ENCODE measurements around the gene CEP112.

Gene CEP112

DNA sequence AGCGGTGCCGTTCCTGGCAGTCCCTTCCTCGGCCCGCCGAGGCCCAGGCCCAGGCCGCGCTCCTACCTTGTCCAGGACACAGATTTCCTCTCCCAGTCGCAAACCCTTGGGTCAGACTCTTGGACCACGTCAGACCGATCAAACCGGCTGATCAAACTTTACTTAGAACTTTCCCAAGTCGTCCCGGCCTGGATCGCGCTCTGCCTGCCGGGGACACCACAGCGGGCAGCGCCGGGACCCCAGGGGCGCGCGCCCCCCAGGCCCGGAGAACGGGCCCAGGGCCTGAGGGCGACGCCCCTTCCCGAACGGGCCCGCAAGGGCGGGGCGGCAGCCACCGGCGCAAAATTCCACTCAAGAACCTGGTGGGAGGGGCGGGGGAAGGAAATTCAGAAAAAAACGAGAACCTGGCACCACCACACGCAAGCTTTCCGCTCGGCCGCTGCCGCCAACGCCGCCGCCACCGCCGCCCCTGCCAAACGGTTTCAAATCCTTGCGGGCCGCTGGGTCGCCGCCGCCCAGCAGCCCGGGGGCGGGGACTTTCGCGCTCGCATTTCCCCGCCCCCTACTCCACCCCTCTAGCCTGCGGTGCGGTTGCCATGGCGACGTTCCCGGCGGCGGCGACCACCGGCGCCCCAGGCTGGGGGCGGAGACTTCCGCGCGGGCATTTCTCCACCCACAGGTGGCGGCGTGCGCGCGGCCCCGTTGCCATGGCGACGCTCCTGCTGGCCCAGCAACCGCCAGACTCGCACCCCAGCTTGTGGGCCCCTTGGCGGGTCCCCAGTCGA lies at the start of gene CEP112:
Gene CEP112 (minus strand): TSS at position 541 of the 785 bp plus-strand sequence.
- DNase-seq: peak; percentile 93

DNA sequence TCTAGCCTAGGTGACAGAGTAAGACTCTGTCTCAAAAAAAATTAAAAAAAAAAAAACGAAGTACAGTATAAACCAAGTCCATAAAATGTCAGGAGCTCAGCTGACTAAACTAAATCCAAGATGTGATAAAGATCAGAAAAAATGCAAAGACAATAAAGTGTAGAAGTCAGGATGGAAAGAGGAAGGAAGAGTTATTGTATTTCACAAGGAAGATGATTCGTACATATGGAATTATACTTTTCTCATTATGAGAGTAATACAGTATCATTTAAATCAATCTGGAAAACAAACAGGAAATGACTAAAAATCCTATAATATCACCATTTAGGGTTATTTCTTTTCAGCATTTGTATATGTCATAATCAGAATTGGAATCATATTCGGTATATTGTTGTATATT lies 48.7 kb upstream of the CEP112 start:
- DNase-seq: no peak

DNA sequence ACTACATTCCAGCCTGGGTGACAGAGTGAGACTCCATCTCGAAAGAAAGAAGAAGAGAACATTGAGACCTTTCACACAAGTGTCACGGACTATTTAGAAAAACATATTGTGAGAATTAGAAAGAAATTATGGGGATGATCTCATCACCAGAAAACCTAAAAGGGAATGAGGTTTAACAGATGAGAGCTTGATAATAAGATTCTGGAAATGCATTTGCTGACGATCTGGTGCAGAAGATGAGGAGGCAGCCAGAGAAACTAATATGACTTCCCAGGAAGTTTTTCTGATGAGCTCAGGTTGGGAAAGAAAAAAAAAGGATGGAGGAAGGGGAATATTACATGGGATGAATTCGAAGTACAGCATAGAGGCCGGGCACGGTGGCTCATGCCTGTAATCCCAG lies 48.1 kb upstream of the CEP112 start:
- no peak for DNase-seq

DNA sequence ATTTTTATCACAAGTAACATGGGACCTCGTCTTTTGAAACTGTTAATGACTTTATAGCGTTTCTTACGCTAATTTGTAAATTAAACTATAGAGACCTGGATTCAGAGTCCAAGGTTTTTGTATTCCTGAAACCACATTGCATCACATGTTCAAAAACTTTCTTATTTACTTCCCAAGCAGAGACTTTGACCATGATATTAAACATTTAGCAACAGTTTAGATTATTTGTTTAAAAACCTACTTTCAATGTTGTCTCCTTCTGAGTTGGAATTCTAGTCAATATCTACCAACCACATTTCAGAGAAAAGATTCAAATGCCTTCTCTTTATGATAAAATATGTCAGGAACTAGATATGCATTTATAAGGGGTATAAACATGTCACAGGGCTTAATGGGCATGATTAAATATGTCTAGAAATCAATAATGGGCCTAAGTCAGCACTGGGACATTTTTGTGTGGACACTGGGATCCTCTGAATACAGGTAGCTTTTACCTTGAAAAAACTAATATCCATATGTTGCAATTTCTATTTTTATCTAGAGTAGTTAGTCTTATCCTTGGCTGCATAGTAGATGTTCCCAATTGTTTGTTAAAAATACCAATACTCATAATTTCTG lies 43.6 kb upstream of the CEP112 start:
- DNase-seq: no peak

DNA sequence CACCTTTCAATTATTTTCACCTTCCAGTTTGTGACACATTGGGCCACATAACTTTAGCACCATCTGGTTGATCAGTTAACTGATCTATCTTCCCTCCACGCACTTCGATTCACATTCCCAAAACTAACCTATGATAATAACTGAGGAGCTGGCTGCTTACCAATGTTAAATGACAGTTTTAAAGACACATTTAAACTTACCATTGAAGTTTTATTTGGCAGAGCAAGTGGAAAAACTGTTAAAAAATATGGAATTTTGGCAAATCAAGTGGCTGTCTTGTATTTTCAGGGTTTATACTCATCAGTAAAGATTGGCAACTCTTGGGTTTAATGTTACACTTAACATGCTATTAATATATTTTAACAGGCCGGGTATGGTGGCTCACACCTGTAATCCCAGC lies 42.7 kb upstream of the CEP112 start:
- DNase-seq: no peak

DNA sequence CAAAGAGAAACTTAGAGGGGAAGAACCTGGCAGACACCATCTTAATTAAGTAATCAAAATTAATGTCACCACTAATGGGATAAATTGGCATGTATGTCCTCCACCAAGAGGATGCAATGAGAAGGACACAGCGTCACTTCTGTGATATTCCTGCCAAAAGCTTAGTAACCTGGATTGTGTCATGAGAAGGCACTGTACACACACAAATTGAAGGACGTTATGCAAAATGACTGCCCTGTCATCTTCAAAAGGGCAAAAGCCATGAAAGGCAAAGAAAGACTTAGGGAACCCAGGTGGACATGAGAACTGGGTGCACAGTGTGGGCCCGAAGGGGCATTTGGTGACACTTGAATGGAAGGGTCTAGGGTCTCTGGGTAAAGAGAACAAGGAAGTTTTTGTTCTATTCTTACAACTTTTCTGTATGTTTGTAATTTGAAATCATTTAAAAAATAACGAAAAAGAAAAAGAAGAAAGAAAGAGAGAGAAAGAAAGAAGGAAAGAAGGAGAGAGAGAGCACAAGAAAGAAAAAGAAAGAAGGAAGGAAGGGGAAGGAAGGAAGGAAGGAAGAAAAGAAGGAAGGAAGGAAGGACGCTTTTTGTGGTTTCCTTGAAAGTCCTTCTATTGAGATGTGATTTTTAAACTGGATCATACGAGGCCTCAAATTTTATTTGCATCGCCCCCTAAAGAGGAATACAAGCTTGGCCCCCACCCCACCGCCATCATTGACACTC lies 41.3 kb upstream of the CEP112 start:
- no peak for DNase-seq

DNA sequence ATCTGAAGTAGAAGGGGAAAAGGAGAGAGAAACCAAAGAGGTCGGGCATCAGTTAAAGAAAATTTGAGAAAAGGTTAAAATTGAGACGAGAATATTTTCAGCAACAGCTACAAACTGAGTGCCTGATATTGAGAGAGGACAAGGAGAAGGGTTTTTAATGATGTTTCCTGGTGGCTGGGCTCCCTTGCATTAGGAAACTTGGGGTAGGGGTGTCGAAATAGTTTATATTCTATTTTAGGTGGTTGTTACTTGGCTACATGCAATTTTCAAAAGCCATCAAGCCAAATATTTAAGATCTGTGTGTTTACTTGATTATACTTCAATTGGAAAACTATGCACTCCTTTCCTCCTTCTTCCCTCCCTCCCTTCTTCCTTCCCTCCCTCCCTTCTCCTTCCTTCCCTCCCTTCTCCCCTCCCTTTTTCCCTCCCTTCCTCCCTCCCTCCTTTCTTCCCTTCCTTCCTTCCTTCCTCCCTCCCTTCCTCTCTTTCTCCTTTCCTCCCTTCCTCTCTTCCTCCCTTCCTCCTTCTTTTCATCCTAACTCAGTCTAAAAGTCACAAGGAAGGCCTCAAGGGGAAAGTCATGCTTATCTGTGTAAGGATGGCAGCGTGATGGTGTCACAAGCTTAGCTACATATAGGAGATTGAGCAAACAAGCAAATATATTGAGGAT lies 39.1 kb upstream of the CEP112 start:
- no peak for DNase-seq

DNA sequence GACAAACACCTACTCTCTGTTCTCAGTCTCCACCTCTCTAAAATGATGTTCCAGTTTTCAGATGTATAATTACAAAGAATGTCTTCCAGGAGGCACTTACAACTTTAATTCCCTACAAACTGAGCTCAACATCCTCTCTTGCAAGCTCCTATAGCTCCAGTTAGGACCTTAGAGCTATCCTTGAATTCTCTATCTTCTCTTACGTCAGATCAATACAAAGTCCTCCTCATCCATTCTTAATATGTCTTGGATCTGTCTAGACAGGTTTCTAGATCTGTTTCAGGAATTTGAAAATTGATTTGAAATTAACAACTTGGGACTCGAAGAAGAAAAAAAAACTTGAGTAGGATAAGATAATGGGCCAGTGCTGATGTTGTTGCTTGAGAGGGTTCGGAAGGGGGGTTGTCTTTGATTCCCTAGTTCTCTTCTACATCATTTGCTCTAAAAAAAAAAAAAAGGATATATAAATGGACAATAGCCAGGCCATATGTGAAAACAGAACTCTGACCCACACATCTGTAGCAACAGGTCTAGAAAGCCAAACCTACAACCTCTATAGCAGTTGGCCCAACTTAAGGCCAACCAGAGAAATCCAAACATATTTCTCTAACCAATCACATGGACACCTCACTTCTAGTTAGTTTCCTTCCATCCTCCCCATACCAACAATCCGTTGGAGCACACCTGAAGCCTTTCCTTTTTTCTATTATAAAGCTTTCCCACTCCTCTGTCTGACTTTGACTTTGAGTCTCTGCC lies 38.0 kb upstream of the CEP112 start:
- no peak for DNase-seq

DNA sequence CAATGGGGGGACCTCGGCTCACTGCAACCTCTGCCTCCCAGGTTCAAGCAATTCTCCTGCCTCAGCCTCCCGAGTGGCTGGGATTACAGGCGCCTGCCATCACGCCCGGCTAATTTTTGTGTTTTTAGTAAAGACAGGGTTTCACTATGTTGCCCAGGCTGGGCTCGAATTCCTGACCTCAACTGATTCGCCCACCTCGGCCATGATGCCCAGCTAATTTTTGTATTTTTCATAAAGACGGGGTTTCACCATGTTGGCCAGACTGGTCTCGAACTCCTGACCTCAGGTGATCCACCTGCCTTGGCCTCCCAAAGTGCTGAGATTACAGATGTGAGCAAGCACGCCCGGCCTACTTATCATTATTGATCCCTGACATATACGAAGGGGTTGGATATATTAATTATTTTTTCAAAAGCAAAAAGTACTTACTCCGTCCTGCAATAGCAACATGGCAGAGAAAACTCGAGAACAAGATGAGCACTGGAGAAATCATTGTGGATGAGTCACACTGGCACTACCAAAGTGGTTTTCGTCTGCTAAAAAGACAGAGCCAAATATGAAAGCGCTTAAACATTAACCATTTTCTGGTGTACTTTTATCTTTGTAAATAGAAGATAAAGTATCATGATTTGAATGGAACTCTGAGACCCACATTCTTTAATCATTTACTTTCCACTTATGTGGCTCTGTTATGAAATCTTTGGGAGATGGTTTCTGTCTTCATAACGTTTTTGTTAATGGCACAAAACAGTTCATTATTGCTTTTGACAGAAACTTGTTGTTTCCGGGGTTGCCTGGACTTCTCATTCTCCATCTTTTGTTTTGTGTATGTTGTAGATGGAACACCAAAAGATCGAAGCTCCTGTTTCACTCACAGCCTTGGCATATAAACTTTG lies 37.2 kb upstream of the CEP112 start, which contains the start of gene APOH:
Gene APOH (minus strand): TSS at position 529 of the 896 bp plus-strand sequence. CDS start 36 bp downstream, at position 493.
- no peak for DNase-seq

DNA sequence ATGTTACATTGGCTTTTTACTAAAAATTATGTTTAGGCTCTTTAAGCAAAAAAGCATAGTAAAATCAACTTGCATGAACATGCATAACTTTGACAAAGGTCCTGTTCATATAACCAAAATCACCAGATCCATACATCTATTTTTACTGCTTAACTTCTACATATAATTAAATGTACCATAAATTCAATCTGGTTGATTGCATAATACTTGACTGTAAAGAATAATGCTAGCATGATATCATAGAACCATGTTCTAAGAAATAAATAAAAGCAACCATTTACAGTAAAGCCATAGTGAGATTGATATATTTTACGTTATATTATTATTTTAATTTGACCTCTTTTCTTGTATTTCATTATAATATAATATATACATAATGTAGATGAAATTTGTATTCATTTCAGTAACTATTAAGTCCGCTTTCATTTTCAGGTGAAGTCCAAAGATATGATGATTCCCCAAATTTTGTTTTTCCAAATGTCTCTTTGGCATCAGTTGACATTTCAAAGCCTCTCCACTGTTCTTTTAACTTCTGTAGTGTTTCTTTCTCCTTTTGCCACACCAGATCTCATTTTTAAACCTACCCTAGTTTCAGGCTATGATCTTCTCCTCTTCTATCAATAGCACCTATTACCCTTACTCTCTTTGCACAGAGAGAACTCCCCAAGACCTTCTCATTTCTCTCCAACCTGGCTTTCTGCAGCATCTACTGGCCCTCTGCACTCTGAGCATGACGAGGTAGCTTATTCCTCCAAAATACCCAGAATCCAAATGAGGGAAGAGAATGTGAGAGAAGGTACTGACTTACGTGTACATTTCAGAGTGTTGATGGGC lies 35.5 kb upstream of the CEP112 start:
- no peak for DNase-seq

DNA sequence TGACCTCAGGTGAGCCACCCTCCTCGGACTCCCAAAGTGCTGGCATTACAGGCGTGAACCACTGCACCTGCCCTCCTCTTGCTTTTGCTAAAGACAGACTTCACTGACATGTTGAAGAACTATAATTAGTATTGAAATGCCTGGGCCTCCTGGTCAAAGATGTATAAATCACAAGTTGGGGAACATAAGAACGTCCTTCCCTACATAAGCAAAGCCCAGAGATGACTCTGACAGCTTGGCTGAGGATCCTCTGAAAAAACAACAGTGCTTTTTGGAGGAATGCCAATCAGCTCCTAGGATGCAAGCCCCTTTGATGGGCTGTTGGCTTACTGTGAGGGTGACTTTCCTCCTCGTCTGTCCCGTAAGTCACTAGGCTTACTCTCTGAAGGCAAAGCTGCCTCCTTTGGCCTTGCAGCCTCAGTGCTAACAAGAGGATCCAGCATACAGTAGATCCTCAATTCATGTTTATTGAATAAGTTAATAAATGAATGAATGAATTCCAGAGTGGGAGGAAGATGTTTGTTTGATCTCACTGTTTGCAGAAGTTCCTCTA lies 30.9 kb upstream of the CEP112 start:
- DNase-seq: no peak

DNA sequence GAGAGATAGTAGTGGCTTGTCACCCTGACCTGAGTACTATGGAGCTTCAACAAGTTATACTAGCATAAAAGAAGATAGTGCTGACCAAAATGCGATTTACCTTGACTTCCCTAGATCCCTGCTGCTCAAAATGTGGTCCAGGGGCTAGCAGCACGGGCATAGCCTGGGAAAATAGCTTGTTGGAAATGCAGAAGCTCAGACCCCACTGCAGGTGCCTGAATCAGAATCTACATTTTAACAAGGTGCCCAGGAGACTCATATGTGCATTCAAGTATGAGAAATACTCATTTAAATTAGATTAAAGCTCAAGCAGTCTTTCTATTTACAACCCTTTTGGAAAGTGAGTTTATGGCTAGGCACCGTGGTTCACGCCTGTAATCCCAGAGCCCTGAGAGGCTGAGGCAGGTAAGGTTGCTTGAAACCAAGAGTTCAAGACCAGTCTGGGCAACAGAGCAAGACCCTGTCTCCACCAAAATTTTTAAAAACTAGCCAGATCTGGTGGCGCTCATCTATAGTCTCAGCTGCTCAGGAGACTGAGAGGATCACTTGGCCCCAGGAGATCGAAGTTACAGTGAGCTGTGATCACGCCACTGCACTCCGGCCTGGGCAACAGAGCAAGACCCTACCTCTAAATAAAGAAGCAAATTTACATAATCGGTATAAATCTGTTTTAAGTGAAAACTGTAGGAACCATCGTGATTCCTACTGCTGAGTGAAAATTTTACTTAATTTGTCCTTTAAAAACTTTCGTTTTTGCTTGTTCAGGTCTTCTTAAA lies 30.0 kb upstream of the CEP112 start:
- no peak for DNase-seq

DNA sequence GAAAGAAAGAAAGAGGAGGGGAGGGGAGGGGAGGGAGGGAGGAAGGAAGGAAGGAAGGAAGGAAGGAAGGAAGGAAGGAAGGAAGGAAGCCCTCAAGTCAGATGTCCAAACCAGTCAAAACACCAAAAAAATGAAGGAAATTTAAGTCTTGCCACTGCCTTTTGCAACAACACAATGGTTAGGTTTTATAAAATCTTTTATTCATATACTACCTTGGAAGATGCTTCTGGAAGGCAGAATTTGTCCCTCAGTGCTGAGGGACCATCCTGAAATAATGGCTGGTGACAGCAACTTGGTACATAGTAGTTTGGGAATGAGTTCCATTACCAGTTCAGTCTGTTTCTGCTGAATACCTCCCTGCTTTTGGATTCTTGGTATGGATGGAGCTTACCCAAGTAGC lies 29.4 kb upstream of the CEP112 start:
- DNase-seq: no peak

DNA sequence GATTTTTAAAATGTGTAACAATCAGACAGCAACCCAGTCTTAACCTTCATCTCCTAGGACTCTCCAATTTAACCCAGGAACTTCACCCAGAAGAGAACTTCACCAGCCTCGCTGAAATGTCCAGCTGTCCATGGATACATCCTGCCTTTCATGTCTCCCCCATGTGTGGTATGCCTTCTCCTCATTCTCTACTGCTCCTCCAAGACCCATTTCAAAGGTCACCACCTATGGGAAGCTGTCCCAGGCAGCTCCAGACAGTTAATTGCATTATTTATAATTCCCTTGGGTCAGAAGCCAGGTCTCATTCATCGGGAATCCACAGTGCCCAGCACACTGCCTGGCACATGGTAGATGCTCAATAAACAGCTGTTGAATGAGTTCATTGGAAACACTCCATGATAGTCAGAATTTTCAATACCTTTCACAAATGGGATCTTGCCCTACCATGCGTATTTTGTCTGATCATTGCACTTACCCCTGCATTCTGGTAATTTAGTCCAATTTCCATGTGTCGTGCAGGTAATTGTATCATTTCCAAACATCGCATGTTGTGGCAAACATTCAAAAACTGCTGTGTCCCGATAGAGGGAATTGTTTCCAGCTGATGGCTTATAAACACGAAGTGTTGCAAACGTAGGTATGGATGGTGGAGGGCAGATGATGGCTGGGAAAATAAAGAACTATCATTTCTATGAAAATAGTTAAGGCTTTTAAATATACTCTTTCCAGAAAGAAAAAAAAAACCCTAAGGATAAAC lies 28.3 kb upstream of the CEP112 start:
- no peak for DNase-seq

DNA sequence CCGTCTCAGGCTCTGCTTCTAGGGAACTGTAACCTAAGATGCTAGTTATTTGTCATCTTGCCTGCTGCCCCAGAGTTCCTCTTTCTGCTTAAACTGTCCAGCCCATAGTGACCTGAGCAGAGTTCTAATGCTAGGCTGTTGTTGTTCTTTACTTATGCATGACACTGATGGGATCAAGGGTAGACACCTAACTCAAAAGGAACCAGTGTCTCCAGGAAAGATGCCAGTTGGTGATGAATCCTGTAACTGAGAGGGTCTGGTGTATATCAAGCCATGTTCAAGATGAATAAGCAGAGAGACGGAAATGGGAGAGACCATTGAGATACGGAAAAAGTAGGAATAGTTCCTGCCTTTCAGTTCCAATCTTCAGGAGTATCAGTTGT lies 23.6 kb upstream of the CEP112 start:
- DNase-seq: no peak

DNA sequence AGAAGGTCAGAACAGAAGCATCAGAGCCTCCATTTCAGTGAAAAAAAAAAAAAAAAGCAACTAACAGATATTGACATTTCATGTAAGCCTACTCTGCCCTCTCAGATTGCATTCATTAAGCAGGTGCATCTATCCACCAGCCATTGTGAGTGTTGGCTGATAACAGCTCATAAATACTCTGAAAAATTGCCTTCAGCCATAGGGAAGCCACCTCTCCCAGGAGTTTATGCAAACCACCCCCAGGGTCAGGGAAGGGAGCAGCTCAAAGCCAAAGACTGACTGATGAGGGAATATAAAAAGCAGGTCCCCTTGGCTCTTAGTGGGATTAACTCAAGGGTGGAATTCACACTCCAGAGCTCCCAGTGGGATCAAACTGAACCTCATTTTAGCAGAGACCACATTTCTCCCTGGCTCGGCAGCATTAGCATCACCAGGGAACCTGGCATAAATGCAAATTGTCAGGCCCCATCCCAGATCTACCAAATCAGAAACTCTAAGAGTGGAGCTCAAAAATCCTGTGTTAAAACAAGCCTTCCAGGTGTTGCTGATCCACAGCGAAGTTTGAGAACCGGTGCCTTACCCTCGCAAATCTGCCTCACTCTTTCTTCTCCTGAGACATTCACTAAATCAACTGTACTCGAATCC lies 23.1 kb upstream of the CEP112 start:
- peak; percentile 97 for DNase-seq

DNA sequence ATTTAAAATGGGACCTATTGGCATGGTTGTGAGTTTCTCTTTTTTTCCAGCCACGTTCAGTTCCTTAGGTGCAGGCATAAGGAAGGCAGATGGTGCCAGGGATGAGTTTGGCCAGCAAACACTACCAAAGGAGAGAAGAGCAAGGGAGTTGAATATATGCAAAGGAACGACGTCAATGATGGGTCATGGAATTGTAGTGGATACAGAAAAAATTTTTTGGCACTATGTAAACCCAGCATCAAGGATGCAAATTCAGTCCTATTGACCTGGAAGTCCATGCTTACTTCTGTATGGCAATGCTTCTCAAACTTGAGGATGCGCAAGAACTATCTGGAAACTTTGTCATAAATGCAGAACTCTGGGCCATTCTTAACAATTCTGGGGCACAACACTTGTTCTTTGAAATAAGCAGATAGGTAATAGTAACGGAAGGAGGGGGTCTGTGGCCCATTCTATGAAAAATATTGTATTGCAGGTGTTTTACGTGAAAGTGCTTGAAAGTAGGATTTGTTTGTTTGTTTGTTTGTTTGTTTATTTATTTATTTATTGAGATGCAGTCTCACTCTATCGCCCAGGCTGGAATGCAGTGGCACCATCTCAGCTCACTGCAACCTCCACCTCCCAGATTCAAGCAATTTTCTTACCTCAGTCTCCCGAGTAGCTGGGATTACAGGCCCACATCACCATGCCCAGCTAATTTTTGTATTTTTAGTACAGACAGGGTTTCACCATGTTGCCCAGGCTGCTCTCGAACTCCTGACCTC lies 19.3 kb upstream of the CEP112 start:
- no peak for DNase-seq
